NCI-H1417 (cell line): ENCODE measurements around the gene ST14.
"Not testable (repeated sequence)": the region's sequence is repeated elsewhere in the genome, so short reads cannot be mapped to it uniquely, and the experiment has no call there.

Experiments
- DNase-seq, 3 experiments: peaks; one replicate each; lab custom pipeline; 2025; lab: John Stamatoyannopoulos, UW

Gene ST14

DNA sequence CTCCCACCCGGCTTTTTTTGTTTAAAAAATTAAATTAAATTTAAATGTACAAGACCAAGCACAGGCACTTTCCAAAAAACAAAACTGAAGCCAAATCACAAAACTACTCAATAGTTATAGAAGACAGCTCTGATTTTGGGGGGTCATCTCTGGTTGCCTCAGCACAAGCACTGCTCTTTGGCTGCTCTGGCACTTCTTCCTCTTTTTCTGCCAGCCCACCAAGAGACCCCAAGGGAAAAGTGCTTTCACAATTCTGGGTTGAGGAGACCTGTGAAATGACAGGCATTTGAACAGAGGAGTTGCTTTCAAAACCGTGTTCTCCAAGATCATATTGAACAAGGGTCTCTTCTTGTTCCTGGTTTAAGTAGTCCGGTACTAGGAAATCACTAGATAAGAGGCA is 74.3 kb downstream of the ST14 start:
- not testable (repeated sequence) for DNase-seq

DNA sequence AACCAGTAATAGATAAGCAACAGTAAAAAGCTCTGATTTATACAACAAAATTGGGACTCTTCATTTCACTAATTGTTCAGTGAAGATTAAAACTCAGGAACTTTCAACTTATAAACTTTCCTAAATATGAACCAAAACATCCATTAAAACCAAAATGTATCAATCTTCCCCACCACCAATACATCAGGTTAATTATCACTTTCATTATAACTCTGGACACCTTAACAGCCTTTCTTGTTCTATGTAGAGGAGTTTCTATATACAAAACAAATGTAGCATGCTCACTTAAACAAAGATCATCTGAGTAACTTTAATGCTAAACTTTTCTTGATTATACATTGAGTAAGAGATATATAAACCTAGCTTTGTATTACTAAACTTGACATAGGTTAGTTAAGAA is 74.7 kb downstream of the ST14 start:
- no peak for DNase-seq

DNA sequence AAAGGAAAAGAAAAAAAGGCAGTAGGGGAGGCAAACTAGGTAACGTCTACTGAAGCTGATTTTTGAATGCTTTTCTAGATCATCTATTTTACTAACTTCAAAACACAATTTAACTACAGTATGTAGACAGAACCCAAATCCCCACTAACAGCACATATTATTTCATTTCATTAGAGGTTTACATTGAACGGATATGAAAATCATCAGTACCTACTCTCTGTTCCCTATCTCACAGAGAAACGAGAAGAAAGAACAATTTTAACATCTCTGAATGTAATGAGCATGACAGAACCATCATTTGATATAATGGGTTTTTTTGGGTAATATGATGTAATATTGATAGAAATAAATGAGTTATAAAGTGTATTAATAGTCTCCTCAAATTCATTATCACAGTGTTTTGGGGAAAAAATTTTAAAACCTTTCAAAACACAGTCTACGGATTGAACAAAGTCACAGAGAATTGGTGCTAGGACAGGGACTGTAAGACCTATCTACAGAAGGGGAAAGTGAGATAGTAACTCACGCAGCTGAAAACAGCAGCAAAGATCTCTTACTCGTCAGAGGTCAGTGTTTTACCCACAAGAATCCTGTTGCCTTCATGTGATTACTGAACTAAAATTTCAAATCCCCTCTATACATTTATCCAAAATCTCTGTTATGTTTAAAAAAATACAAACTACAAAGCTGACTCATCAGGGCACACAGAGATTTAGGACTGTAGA is 77.9 kb downstream of the ST14 start:
- DNase-seq, result no peak

DNA sequence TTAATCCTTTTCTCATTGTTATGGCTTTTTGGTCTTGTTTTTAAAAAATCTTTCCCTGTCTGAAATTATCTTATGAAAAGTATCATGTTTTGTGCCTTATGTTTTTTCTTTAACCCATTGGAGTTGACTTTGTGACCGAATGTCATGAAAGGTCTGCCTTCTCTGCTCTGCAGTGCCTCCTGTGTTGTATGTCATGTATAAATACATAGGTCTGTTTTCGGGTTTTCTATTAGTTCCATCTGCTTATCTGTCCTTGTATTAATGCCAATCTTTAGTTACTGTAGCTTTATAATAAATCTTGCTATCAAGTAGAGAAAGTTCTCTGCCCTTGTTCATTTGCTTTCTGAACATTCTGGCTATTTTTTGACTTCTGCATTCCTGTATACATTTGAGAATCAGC is 82.1 kb downstream of the ST14 start:
- DNase-seq, result no peak

DNA sequence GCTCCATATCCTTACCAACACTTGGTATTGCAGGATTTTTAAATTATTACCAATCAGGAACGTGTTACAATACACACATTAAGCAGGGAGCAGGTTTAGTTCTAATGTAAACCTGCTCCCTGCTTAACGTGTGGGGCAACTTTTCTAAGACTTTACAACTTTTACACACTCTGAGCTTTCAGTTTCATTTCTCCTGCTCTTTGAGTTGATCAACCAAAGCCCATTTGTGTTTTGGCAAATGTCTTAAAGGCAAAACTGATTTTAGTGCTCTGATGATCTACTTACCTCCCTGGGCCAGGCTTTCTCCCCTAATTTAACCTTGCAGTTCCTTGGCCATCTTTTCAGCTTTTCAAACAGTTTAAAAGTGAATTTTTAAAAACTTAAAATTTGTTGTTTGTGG is 84.2 kb downstream of the ST14 start:
- no peak for DNase-seq

DNA sequence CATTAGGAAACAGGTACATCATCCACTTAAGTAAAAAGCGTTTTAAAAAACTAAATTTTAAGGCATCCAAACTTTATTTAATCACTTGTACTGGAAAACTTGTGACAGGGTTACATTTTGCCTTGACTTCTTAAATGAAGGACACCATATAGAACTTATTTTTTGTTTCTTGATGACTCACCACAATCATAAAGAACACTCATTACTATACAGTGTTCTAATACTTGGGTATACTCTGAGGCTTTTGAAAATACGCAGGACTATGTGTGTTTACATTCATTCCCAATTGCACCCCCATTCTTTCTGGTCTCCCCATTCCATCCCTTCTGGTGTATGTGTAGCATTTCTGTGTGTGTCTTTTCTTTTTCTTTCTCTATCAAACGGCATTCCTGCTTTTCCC is 85.3 kb downstream of the ST14 start:
- no peak for DNase-seq

DNA sequence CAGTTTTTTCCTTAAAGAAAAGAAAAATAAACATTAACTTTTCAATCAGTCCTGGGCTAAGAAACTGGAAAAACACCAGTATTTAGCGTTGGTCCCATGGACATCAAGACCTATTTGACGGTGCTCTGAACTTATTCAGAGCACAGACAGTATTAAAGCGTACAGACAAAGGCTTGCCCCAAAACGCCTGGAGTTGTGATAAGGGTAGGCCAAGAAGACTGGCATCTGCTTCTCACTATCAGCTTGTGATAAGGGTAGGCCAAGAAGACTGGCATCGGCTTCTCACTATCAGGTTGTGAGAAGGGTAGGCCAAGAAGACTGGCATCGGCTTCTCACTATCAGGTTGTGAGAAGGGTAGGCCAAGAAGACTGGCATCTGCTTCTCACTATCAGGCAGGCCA is 85.8 kb downstream of the ST14 start:
- not testable (repeated sequence) for DNase-seq

DNA sequence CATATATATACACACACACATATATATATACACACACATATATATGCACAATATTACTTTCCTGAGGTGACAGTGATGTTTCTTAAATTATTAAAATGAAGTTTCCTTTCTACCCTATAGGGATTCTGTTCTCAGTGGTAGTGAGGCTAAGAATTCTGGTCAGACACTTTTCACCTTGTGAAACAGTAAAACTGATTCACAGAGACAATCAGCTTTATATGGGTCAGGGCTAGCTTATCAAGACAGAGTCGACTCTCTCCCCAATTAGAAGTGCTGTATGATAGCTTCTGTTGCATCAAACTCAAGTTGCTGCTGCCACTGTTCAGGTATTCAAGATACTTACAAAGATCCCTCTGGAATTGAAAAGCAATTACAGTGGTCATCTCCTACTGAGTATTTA is 86.7 kb downstream of the ST14 start:
- DNase-seq, result no peak

DNA sequence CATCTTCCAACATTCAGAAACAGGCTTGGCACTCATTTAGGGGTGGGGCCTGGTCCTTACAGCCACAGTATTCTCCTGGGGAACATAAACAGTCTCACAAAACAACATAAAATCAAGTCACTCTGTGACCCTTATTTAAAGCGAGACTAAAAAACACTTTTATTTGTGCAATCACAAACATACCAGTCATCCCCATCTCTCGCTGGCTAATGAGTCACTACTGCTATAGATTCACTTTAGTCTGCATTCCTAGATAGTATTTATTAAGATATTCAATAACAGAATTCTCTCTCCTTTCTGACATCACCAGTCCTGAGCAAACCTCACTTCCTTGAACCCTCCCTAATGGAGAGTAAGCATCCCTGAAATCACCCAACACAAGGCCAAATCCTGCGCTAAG is 87.2 kb downstream of the ST14 start:
- DNase-seq, result no peak

DNA sequence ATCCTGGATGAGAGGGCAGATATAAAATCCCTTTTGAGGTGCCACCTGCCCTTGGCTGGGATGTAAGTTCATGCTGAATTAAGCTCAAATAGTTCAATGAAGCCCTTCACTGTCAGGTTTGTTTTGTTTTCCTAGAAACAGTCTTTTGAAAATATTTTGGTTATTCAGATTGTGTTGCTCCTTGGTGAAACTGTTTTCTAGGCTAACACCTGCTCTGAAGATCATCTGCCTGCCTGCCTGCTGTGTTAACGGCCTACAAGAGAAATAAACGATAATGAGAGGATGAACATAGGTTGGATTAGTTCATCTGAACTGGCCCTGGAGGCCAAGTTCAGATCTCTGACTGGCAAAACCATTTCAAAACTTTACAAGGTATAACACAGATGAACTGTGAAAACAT is 87.7 kb downstream of the ST14 start:
- DNase-seq, result peak in 2 of 3 experiments; percentile 26 to 73

DNA sequence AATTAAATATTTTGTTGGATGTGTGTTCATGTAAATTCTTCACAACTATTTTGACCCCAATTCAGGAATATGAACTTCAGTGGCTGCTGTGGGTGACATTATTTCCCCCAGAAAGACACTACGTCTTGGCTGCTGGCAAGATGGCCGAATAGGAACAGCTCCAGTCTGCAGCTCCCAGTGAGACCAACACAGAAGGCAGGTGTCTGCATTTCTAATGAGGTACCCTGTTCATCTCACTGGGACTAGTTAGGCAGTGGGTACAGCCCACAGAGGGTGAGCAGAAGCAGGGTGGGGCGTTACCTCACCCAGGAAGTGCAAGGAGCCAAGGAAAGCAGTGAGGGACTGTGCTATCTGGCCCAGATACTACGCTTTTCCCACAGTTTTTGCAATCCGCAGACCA is 89.8 kb downstream of the ST14 start:
- no peak for DNase-seq

DNA sequence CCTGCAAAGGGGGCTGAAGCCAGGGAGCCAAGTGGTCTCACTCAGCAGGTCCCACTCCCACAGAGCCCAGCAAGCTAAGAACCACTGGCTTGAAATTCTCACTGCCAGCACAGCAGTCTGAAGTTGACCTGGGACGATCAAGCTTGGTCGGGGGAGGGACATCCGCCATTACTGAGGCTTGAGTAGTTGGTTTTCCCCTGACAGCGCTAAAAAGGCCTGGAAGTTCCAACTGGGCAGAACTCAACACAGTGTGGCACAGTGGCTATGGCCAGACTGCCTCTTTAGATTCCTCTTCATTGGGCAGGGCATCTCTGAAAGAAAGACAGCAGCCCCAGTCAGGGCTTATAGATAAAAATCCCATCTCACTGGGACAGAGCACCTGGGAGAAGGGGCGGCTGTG is 90.3 kb downstream of the ST14 start:
- not testable (repeated sequence) for DNase-seq

DNA sequence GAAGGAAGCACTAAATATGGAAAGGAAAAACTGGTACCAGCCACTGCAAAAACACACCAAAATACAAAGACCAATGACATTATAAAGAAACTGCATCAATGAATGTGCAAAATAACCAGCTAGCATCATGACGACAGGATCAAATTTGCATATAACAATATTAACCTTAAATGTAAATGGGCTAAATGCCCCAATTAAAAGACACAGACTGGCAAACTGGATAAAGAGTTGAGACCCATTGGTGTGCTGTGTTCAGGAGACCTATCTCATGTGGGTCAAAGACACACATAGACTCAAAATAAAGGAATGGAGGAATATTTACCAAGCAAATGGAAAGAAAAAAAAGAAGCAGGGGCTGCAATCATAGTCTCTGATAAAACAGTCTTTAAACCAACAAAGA is 92.2 kb downstream of the ST14 start:
- DNase-seq, result not testable (repeated sequence)
